ENCODE results near the gene EHBP1.
"Not testable (repeated sequence)": the region's sequence is repeated elsewhere in the genome, so short reads cannot be mapped to it uniquely, and the experiment has no call there.

The EHBP1 gene

DNA sequence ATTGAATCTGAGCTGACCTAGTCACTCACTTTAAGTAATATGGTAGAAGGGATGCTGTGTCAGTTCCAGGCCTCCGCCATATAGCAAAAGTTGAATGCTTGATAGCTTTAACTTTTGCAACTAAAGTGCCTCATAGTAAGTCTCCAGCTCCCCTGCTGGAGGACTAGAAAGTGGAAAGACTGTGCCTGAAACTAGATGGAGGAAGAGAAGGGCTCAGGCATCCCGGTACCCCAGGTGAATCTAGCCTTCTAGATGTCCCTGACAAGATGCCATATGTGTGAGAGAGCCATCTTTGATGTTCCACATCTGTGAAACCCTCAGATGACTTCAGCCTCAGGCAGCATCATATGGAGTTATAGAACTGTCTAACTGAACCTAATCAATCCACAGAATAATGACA, 366.2 kb downstream of the EHBP1 start:
- no peak for TF ChIP-seq Cebpa-rat (IDR thresholded peaks at IDR 0.05)
- 0 out of 22 replicates have a peak, but pooled peaks cover 0 to 5% (median 0%) of the 10 kb centered on the region in 11 experiments for H3K9me3 ChIP-seq (replicated peaks in 1 of 11)
- no peak overlapping the region for H3K27ac ChIP-seq
- H3K27me3 ChIP-seq, result peaks cover 0 to 9% (median 3%) of the 10 kb centered on the region in 11 experiments; a peak in 14 of 22 replicates
- no peaks in the 10 kb centered on the region for H4K20me1 ChIP-seq
- H3K4me1 ChIP-seq, result no peaks in the 10 kb centered on the region
- no peaks in the 10 kb centered on the region for H3K36me3 ChIP-seq
- no peak overlapping the region for H3K9ac ChIP-seq
- no peak overlapping the region for H3K4me2 ChIP-seq
- no peak overlapping the region for H3K4me3 ChIP-seq

DNA sequence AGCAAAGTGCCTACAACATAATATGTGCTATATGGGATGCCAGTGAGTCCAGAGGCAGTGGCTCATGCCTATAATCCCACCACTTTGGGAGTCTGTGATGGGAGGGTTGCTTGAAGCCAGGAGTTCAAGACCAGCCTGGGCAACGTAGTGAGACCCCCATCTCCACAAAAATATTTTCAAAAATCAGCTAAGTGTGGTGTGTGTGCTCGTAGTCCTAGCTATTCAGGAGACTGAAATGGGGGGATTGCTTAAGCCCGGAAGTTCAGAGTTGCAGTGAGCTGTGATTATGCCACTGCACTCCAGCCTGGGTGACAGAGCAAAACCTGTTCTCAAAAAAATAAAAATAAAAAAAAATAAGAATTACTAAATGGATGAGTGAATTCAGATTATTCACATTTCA, 368.5 kb downstream of the EHBP1 start:
- no peaks in the 10 kb centered on the region for H3K36me3 ChIP-seq
- H3K27ac ChIP-seq, result no peak overlapping the region
- H3K4me1 ChIP-seq, result no peaks in the 10 kb centered on the region
- H3K9me3 ChIP-seq (replicated peaks in 1 of 11), result 0 out of 22 replicates have a peak, but pooled peaks cover 0 to 5% (median 0%) of the 10 kb centered on the region in 11 experiments
- no peak overlapping the region for H3K4me3 ChIP-seq
- H4K20me1 ChIP-seq, result no peaks in the 10 kb centered on the region
- H3K4me2 ChIP-seq, result no peak overlapping the region
- TF ChIP-seq Cebpa-rat (IDR thresholded peaks at IDR 0.05), result no peak
- no peak overlapping the region for H3K9ac ChIP-seq
- H3K27me3 ChIP-seq, result no peaks in the 10 kb centered on the region

DNA sequence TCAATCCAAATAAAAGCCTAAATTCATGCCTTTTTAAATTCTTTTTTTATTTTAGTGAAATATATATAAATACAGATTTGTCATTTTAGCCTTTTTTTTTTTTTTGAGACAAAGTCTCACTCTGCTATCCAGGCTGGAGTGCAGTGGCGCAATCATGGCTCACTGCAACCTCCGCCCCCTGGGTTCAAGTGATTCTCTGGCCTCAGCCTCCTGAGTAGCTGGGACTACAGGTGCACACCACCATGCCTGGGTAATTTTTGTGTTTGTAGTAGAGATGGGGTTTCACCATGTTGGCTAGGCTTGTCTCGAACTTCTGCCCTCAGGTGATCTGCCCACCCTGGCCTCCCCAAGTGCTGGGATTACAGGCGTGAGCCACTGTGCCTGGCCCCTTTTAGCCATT, 368.9 kb downstream of the EHBP1 start:
- H3K27me3 ChIP-seq, H3K4me2 ChIP-seq: not testable (repeated sequence)
- TF ChIP-seq Cebpa-rat (IDR thresholded peaks at IDR 0.05), result 0 out of 22 replicates have a peak, but pooled peaks of 1 of the 11 experiments have one; percentile 8

DNA sequence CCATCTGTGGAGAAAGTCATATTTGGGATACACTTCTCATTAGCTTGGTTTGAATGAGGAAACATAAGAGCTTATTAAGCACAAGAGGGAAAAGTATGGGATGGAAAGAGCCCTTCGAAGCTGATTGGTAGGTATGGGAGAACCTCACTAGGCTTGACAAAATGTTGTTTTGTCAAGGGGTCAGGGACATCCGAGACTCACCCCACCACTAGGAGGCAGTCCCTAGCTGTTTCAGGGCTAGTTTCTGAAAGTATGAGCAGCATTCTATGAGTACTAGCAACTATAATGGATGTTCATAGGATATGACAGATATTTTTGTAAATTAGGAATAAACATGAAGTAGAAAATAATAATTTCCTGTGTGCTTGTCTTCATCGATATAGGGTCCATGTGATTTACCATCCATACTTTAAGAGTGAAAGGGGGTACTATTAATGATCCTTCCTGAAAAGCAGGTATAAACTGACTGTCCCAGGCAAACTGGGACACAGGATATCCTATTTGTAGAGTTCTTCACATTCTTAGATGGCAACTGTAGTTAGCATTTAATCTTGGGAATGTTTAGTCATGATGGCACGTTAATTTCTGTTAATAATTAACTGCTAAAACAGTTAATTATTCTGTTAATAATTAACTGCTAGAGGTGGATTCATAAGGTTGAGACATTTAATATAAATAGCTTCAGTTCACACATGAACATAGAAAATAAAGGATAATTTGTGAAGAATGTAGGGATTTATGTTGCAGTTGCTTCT, 373.5 kb downstream of the EHBP1 start:
- no peaks in the 10 kb centered on the region for H3K9me3 ChIP-seq (replicated peaks in 1 of 11)
- H3K4me3 ChIP-seq, result no peak overlapping the region
- H4K20me1 ChIP-seq, result no peaks in the 10 kb centered on the region
- no peaks in the 10 kb centered on the region for H3K27me3 ChIP-seq
- H3K4me1 ChIP-seq, result no peaks in the 10 kb centered on the region
- no peak overlapping the region for H3K27ac ChIP-seq
- H3K4me2 ChIP-seq, result no peak overlapping the region
- no peaks in the 10 kb centered on the region for H3K36me3 ChIP-seq
- TF ChIP-seq Cebpa-rat (IDR thresholded peaks at IDR 0.05), result no peak
- H3K9ac ChIP-seq, result no peak overlapping the region

More for the DNA sequence above, 368.9 kb downstream of the EHBP1 start:
- not testable (repeated sequence) for H3K27ac ChIP-seq; H3K9me3 ChIP-seq (replicated peaks in 1 of 11); H4K20me1 ChIP-seq; H3K4me1 ChIP-seq; H3K36me3 ChIP-seq; H3K4me3 ChIP-seq; H3K9ac ChIP-seq

DNA sequence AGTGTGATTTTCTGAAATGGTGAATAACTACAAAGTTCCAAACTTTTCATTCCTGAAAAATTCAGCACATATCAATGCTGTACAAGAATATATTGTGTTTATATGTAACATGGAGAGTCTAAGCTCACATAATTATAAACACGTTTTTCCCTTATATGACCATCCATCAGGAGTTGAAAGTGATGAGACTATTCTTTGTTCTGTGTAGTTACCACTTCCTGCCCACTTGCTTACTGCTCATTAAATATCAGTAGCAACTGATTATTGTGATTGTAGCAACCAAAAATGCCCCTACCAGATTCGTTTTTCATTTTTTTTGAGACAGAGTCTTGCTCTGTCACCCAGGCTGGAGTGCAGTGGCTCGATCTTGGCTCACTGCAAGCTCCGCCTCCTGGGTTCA, 375.9 kb downstream of the EHBP1 start:
- Histone ChIP-seq H4K20me1 (no peaks in the 10 kb centered on the region), H3K4me2 (no peak overlapping the region), H3K4me1 (no peaks in the 10 kb centered on the region), H3K4me3 (no peak overlapping the region), H3K27me3 (no peaks in the 10 kb centered on the region), H3K9ac (no peak overlapping the region), H3K27ac (no peak overlapping the region), H3K36me3 (no peaks in the 10 kb centered on the region), H3K9me3 (replicated peaks in 1 of 11) (no peaks in the 10 kb centered on the region)
- no peak for TF ChIP-seq Cebpa-rat (IDR thresholded peaks at IDR 0.05)

GRCh38 chr2:63086687-63087086, 381.2 kb downstream of the EHBP1 start:
- no peaks in the 10 kb centered on the region for H3K4me1 ChIP-seq
- no peaks in the 10 kb centered on the region for H3K36me3 ChIP-seq
- no peak for TF ChIP-seq Cebpa-rat (IDR thresholded peaks at IDR 0.05)
- H3K27ac ChIP-seq, result no peak overlapping the region
- H4K20me1 ChIP-seq, result no peaks in the 10 kb centered on the region
- H3K9ac ChIP-seq, result no peak overlapping the region
- no peak overlapping the region for H3K4me2 ChIP-seq
- no peaks in the 10 kb centered on the region for H3K9me3 ChIP-seq (replicated peaks in 1 of 11)
- no peak overlapping the region for H3K4me3 ChIP-seq
- H3K27me3 ChIP-seq, result no peaks in the 10 kb centered on the region

- no peak overlapping the region for H3K27ac ChIP-seq
- H3K9ac ChIP-seq, result no peak overlapping the region
- no peaks in the 10 kb centered on the region for H3K4me1 ChIP-seq
- H3K4me2 ChIP-seq, result no peak overlapping the region
- no peaks in the 10 kb centered on the region for H3K36me3 ChIP-seq
- no peak overlapping the region for H3K4me3 ChIP-seq
- H3K27me3 ChIP-seq, result no peaks in the 10 kb centered on the region
- no peaks in the 10 kb centered on the region for H4K20me1 ChIP-seq
- no peak for TF ChIP-seq Cebpa-rat (IDR thresholded peaks at IDR 0.05)
- H3K9me3 ChIP-seq (replicated peaks in 1 of 11), result no peaks in the 10 kb centered on the region
These were observed 386.9 kb downstream of the EHBP1 start for GRCh38 chr2:63092401-63092800.

DNA sequence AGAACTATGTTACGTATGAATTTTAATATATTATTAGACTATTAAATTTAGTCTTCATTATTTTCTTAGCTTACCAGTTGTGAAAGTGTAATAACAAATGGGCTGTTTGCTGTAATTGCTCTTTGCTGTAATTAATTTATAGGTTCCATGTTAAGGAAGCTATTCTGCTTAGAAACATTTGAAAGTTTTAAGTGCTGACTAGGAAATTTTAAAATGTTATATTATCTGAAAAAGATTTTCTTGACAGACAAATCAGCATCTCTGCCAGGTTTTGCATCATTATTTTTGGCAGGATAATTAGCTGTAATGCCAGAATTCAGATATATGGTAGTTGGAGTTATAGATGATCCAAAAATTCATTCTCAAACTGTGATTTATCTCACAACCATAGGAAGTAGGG, 387.3 kb downstream of the EHBP1 start:
- Histone ChIP-seq H3K27ac (no peak overlapping the region), H3K4me2 (no peak overlapping the region), H3K4me3 (no peak overlapping the region), H4K20me1 (no peaks in the 10 kb centered on the region), H3K9ac (no peak overlapping the region), H3K27me3 (no peaks in the 10 kb centered on the region), H3K36me3 (no peaks in the 10 kb centered on the region), H3K9me3 (replicated peaks in 1 of 11) (no peaks in the 10 kb centered on the region), H3K4me1 (no peaks in the 10 kb centered on the region)
- no peak for TF ChIP-seq Cebpa-rat (IDR thresholded peaks at IDR 0.05)

DNA sequence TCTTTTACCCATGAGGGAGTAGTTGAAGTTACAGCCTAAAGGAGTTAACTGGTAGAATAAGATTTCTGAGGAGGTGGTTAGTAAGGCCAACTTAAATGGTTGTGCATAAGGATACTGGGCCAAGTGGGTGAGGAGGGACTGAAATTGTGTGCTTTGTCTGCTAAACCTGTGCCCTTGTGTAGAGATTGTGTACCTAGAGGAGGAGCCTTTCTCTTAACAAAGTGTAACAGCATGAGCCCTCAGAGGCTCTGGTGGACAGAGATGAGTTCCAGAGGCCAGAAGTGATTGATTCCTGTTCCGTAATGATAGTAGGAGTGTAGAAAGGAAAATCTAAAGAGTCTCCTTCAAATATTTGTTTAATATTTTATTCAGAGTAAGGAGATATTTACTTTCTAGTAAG, 388.0 kb downstream of the EHBP1 start:
- H3K4me1 ChIP-seq, result no peaks in the 10 kb centered on the region
- no peaks in the 10 kb centered on the region for H4K20me1 ChIP-seq
- TF ChIP-seq Cebpa-rat (IDR thresholded peaks at IDR 0.05), result no peak
- H3K27ac ChIP-seq, result no peak overlapping the region
- no peak overlapping the region for H3K4me3 ChIP-seq
- no peaks in the 10 kb centered on the region for H3K27me3 ChIP-seq
- H3K9me3 ChIP-seq (replicated peaks in 1 of 11), result no peaks in the 10 kb centered on the region
- H3K36me3 ChIP-seq, result no peaks in the 10 kb centered on the region
- no peak overlapping the region for H3K4me2 ChIP-seq
- H3K9ac ChIP-seq, result no peak overlapping the region
